Neural progenitor cell (in vitro differentiated cells): ENCODE results near the gene UQCC2.

Experiments used
- EZH2 ChIP-seq: fragments of 200-600 bp; sonication (generic); IDR thresholded peaks from 2 replicates; pipeline ENCODE4 v1.6.1; 2017; ENCODE audit warnings: antibody characterized with exemption, mild to moderate bottlenecking, moderate library complexity
- EZH2phosphoT487 ChIP-seq: fragments of 200-600 bp; sonication (generic); IDR thresholded peaks from 2 replicates; pipeline ENCODE4 v1.6.1; 2017; ENCODE audit warnings: antibody characterized with exemption
- TF ChIP-seq, protein P1 (sequence below): fragments of 200-600 bp; sonication (generic); IDR thresholded peaks from 2 replicates; pipeline ENCODE4 v1.5.1; 2017; ENCODE audit warnings: antibody characterized with exemption, mild to moderate bottlenecking

DNA sequence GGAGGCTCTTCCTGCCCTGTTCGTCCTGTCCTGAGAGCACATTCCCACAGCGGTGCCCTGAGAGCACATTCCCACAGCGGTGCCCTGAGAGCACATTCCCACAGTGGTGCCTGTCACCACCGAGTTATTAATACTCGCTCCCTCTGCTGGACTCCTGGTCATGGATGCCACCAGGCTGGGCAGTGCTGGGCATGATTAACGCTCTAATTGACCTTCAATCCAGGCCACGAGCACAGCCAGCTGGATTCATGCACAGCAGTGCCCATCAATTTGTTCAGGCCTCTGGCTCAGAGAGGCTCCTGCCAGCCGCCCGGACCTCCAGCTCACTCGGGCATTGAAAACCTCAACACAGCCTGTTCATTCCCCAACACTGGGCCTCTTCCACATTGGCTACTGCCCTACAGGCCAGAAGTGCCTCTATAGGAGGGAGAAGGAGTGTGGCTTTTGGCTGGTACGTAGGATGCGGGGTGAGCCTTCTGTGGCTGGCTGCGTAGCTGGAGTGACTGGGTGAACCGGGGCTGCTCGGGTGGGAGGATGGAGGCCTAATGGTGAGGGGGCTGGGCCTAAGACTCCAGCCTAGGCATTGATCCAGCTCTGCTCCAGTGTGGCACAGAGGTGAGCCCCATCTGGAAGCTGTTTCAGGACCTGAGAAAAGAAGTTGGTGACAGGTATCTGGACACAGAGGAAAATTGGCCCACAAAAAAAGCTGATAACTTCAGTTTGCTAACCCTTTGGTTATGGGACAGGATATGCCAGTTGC lies 25.9 kb upstream of the UQCC2 start:
- TF ChIP-seq, protein P1, sequence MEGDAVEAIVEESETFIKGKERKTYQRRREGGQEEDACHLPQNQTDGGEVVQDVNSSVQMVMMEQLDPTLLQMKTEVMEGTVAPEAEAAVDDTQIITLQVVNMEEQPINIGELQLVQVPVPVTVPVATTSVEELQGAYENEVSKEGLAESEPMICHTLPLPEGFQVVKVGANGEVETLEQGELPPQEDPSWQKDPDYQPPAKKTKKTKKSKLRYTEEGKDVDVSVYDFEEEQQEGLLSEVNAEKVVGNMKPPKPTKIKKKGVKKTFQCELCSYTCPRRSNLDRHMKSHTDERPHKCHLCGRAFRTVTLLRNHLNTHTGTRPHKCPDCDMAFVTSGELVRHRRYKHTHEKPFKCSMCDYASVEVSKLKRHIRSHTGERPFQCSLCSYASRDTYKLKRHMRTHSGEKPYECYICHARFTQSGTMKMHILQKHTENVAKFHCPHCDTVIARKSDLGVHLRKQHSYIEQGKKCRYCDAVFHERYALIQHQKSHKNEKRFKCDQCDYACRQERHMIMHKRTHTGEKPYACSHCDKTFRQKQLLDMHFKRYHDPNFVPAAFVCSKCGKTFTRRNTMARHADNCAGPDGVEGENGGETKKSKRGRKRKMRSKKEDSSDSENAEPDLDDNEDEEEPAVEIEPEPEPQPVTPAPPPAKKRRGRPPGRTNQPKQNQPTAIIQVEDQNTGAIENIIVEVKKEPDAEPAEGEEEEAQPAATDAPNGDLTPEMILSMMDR, result no peak
- TF ChIP-seq EZH2phosphoT487 (no peak), EZH2 (no peak)
